Stimulated activated CD8-positive, alpha-beta memory T cell treated with anti-CD3 and anti-CD28 coated beads, Interleukin-7, amount 100 ng/mL, for 48 hours (primary cell): ENCODE measurements around the gene RNF38.
"Not testable (repeated sequence)": the region's sequence is repeated elsewhere in the genome, so short reads cannot be mapped to it uniquely, and the experiment has no call there.

ENCODE experiments used
- DNase-seq, 2 donors: peaks; one replicate each; pipeline ENCODE4 v3.0.0-alpha.2; 2020; ENCODE audit warnings: low read depth in 1 of 2; ENCODE audit errors: extremely low read depth in 1 of 2

The RNF38 gene

DNA sequence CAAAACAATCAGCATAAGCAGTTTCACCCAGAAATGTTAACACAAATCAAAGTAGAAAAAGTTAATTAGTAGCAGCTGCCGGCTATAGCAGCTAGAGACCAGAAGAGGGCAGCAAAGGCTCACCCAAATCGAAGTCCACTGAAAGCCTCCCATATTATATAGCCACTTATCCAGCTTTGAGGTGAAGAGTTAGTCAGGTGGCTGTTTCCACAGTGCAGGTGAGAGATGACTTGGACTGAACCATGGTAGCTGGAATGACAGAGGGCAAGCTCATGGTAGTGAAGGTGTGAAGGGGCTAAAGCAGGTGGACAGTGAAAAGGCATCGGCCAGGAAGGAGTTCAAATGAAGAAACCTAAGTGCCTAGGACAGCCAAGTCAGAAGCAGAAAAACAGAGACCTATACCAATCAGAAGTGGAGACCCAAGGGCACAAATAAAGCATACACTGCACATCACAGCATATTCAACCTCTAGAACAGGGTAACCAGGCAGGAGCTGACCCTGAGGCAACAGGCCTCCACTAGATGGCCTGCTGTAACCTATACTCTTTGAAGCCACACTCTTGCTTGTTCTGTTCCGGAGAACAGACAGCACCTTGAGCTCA is 7.2 kb upstream of the RNF38 start:
- peak in 1 of 2 donors; percentile 24 for DNase-seq

DNA sequence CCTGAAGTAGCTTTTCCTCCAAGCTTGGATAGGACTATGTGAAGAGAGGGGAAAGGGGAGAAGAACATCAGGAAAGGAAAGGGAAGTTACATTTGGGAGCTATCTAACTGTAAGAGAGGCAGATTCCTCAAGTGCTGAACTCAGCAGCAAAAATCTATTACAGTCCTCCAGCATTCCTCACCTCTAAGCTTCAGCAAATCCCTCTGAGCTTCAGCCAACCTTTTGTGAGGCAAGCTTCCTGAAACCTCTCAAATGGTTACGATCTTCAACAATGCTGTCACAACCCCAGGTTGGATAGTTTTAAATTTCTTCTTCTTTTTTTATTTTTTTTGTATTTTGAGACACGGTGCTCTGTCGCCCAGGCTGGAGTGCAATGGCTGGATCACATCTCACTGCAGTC is 2.5 kb upstream of the RNF38 start:
- DNase-seq, result no peak

DNA sequence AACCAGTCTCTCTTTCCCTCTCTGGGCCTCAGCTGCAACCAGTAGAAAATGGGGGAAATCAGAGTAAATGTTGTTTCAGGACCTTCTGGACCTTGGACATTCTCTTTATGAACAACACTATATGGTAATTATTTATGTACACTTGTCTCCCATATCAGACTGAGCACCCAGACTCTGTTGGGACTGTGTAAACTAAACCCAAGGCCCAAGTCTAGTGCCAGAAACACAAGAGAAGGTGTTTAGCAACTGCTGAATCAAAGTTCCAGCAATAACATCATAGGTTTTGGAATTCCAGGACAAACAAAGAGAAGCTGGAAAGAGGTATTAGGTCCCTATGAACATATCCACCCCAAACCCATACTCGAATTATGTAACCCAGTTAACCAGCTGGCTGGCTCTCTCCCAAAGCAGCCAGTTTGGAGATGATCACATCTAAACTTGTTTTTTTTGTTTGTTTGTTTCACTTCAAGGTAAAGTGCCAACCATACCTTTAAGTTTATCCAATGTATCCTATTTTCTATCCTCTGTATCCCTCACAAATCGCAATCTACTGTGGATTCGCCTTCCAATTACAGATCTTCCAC is 1.9 kb upstream of the RNF38 start:
- DNase-seq, result no peak

DNA sequence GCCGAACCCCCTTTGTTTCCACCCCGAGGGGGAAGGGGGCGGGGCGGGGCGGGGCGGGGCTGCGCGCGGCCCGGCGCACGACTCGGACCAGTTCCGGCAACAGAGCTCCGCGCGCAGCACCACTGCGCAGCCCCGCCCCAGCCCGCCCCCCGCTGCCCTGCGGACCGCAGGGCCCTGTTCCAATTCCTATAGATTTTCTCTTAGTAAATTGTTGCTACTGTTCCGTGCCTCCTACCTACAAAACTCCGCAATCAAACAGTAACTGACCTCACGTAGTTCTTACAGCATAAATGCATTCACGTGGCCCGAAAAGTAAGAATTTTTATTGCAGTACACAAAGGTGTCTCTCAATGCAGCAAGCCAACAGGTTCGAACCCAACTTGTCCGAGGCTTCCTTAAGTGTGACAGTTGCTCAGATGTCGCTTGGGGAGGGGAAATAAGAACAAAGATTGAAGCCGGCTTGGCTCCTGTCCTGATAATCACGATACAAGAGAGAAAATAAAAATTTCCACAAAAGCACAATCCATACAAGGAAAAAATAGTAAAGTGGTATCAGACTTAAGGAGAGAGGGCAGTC is 1.2 kb upstream of the RNF38 start:
- no peak for DNase-seq

DNA sequence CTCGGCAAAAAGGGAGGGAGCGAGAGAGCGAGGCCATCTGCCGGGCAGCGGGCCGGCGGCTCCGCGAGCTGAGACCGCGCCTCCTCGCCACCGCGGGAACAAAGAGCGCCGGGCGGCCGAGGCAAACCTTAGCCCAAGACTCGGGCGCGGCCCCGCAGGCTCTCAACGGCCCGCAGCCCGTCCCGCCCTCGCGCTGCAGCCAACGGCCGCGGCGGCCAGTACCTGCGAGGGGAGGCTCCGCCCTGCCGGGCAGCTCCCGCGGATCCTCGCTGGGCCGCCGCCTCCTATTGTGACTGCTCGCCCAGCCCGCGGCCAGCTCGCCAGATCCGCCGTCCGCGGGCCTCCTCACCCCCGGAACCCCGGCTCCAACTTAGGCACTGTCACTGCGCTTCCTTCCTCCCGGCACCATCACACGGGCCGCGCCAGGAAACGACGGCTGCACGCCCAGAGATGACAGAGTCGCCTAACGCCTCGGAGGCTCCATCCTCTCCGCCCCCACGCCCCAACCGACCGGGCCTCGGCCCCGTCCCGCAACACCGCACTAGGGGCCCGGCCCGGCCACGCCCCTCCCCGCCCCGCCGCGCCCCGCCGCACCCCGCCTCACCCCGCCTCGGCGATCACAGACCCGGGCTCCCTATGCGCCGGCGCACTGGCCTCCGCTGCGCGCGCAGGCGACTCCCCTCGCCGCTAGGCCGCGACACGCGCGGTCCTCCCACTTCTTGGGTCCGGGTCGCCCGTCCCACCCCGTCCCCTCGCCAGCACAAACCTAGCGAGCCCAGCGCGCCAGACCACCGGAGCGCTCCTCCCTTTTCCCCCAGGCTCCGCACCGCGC is 479 bp upstream of the RNF38 start:
- peak; percentile 85 to 91 for DNase-seq

DNA sequence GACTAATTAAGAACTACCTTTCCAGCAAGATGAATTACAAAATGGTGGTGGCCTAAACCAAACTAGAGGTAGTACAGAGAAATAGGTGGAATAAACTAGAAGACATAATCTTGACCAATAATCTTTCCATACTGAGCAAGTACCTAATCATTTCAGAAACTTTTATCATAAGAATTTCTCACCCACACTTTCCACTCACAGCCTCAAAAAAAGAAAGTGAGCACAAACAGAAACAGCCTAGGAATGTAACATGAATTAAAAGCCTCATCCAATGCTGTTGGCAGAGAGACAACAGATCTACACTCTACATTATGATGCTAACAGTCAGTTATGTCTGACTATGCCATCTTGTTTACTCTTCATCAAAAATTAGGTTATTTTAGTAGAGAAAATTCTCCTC is 1.3 kb downstream of the RNF38 start:
- no peak for DNase-seq

DNA sequence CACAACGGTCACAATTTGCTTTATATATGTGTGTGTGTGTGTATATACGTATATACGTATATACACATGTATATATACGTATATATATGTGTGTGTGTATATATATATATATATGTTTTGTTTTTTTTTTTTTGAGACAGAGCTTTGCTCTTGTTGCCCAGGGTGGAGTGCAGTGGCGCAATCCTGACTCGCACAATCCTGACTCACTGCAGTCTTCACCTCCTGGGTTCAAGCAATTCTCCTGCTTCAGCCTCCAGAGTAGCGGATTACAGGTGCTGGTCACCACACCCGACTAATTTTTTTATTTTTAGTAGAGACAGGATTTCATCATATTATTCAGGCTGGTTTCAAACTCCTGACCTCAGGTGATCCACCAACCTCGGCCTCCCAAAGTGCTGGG is 3.1 kb downstream of the RNF38 start:
- DNase-seq, result peak in 1 of 2 donors; percentile 11

DNA sequence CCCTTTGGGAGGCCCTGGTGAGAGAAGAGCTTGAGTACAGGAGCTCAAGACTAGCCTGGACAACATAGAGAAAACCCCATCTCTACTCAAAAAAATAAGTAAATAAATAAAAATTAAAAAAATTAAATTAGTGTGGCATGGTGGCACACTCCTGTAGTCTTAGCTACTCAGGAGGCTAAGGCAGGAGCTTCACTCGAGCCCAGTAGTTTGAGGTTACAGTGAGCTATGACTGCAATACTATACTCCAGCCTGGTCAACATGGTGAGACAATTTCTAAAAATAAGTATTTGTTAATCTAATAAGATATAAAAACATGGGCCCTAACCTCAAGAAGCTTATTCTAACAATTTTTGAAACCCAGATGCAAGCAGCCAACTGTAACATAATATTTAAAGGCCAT is 7.6 kb downstream of the RNF38 start:
- DNase-seq, result no peak

DNA sequence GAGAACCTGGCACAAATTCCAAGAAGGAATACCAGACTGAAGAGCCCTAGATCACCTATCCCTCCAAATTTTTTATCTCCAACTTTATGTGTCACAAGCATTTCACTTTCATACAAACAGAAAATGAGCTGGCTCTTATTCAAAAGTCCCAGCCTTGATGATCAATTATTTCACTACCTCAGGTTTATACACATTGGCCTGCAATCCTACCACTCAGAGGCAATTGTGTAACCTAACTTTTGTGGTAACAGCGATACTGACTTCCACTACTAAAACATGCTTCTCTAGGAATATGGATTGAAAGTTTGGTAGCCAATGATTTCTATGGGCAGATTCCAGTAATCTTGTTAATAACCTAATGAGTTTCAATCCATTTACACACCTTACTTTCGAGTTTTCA is 10.5 kb downstream of the RNF38 start:
- no peak for DNase-seq

DNA sequence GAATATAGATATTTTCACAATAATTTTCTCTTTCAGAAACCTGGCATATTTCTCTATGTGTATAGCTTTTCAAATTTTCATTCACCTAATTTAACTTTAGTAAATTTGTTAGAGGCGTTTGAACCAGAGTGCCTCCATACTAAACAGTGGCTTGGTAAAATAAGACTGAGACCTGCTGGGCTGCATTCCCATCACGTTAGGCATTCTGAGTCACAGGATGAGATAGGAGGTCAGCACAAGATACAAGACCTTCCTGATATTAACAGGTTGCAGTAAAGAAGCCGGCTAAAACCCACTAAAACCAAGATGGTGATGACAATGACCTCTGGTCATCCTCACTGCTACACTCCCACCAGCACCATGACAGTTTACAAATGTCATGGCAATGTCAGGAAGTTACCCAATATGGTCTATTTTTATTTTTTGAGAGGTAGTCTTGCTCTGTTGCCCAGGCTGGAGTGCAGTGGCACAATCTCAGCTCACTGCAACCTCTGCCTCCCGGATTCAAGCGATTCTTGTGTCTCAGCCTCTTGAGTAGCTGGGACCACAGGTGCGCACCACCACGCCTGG is 13.6 kb downstream of the RNF38 start:
- DNase-seq, result not testable (repeated sequence)

DNA sequence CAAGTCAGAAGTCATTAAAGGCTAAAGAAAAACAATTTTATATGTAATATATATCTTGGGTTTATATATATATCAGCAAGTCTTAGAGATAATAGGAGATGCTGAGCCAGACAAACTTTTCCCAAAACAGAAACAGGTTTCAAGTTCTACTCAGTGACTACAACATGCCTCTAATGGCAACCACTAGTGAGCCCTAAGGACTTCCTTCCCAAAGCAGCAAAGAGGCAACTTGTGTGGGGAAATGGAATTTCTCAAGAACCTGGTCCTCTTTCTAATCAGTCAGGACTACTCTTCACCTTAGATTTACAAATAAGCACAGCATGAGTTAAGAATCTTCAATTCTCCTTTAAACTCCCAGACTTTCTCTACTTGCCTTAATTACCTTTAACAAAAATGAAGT is 17.6 kb downstream of the RNF38 start:
- DNase-seq, result no peak

DNA sequence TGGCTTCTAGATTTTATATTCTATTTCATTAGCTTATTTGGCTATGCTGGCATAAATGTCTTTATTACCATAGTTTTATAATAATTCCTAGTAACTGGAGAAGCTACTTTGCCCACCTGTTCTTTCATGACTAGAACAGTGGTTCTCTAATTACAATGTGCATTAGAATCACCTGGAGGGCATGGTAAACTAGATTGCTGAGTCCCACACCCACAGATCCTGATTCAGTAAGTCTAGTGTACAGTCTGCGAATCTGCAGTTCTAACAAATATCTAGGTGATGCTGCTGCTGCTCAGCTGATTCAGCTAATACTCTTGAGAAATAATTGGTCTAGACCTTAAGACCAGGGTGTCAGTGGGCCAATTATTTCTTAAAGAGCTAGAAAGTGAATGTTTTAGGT is 35.5 kb downstream of the RNF38 start:
- no peak for DNase-seq

DNA sequence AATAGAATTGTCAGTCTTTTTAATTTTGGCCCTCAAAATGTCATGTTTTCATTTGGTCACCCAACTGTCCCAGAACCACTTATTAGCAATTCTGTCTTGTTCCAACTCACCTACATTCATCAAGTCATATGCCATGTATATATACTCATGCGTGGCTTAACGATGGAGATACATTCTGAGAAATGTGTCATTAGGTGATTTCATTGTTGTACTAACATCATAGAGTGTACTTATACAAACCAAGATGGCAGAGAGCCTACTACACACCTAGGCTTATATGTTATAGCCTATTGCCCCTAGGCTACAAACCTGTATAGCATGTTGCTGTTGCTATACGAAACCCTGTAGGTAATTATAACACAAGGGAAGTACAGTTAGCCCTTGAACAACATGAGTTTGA is 36.6 kb downstream of the RNF38 start:
- no peak for DNase-seq

DNA sequence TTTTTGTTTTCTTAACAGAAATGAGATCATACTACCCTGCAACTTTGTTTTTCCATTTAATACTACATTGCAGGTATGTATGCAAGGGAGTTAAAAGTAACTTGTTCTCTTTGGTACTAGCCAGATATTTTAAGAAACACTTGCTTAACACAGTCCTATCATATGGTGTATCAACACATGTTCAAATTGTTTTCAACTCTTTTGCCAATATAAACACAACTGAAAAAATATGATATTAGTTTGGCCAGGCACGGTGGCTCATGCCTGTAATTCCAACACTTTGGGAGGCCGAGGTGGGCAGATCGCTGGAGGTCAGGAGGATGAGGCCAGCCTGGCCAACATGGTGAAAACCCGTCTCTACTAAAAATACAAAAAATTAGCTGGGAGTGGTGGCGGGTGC is 41.6 kb downstream of the RNF38 start:
- DNase-seq, result no peak

DNA sequence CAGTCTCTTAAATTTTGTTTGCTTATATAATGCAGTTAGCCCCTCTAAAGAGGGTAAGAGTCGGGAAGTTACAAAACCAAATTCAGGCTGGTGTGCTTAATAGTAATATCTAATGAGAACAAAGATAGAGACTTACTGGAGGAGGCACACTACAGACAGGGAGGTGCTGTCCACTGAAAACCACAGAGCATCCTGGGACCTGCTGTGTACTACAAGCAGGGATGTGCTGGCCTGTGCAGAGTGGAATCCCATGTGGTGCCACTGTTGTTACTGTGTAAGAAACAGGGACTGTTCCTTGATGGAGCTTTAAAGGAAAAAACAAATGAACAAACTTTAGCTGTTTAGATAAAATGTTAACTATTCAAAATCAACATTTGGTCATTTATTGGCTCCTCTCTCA is 42.4 kb downstream of the RNF38 start:
- no peak for DNase-seq

DNA sequence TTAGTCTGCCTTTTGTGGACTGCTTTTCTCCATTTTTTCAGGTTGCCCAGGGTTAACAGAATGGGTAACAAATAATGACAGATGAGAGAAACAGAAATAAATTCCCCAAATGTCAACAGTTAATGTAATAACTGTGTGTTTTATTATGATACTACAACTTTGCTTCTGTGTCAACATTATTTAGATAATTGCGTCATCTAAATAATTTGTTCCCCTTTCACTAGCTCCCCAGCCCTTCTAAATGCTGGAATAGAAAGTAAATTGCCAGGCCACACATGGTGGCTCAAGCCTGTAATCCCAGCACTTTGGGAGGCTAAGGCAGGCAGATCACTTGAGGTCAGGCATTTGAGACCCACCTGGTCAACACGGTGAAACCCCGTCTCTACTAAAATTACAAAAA is 53.5 kb downstream of the RNF38 start:
- no peak for DNase-seq

DNA sequence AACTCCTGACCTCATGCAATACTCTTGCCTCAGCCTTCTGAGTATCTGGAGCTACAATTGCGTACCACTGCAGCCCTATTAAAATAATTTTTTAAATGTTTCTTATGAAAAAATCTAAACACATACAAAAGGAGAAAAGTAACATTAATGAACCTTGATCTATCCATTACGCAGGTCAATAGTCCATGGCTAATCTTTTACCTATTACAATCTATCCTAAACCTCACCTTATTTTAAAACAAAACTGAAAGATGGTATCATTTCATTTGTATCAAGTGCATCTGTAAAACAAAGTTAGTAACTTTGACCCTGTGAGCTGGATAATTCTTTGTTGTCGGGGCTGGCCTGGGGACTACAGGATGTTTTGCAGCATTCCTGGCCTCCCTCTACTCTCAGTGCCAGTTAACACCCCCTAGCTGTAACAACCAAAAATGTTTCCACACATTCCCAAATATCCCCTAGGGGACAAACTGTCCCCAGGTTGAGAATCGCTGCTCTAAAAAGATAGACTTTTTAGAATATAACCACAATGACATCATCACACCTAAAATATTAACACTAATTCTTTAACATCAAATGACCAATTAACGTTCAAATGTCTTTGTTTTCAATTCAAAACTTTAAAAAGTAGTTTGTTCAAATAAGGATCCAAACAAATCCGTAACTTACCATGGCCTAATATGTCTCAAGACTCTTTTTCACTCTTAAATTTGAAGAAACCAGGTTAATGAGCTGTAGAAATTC is 54.8 kb downstream of the RNF38 start:
- DNase-seq, result no peak

DNA sequence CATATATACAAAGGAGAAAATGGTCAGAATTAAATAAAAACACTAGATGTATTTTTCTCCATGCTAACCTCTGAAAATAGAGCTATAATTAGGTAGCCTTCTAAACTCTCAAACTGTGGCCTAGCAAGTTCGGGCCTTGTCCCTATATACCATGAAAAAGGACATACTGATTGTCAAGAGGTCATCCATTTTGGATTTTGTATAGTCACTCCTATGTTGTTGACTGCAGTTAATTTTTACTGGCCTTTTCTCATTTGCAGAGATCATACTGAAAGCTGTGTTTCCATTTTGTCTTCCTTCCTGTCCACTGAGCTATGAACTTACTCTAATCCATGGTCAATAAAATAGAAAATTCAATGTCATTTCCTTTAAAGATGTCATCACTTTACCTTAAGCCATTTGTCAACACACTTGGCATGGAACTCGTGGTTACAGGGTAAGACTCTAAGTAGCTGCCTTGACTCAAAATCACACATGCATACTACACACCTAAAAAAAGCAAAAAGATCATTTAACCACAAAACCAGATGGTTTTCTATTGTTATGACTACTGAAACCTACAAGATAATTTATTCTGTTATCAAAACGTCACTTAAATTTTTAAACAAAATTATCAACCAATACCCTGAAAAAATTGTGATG is 58.0 kb downstream of the RNF38 start:
- no peak for DNase-seq

DNA sequence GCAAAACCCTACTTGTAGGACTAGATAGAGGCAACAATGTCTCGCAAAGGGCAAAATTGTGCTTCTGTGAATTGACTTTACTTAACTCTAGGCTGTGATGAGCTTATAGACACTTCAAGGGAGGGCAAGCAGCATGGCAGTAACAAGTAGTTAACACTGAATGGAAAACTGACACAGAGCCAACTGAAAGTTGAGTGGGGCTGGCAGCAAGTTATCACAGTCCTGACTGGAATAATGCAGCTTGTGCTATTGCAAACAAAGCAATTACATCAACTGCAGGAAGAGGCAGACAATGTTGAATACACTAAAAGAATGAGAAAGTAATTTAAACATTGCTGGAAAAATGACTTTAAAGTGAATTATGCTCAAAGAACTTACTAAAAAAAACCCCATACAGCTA is 62.2 kb downstream of the RNF38 start:
- DNase-seq, result no peak

DNA sequence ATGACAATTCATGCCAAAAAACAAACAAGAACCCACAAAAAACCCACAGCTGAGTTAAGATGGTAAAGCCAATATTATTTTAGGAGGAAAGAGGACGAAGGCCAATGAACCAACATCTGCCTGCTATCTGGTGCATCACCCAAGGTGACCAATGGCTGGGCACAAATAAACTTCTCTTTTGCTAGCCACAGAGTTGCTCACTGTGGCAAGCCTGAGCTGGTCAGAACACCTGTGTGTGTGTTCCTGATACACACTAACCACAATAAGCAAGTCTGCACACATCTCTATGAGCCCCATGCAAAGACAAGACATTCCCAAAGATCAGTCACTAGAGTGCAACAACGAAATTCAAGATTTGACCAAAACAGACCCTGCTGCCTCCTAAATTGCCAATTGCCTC is 63.1 kb downstream of the RNF38 start:
- DNase-seq, result no peak
